HG03103 (cell line): ENCODE data around the gene CD82.

ENCODE experiments used
- ATAC-seq: cut with Tn5 transposase; IDR thresholded peaks from one replicate; pipeline ENCODE4 v1.9.1; 2021; ENCODE audit warnings: low read depth; ENCODE audit not compliant: unreplicated experiment

The CD82 gene

GRCh38 chr11:44574610-44575287 is 9.3 kb downstream of the CD82 start:
- peak; percentile 31 for ATAC-seq

GRCh38 chr11:44575288-44575672 is 9.8 kb downstream of the CD82 start:
- no peak for ATAC-seq

- ATAC-seq = no peak
These were observed 10.5 kb downstream of the CD82 start for GRCh38 chr11:44575962-44576361.

GRCh38 chr11:44576656-44577055 is 11.2 kb downstream of the CD82 start:
- ATAC-seq = no peak

GRCh38 chr11:44577231-44577830 is 11.9 kb downstream of the CD82 start:
- ATAC-seq = no peak

- peak; percentile 48 for ATAC-seq
These were observed 12.8 kb downstream of the CD82 start for GRCh38 chr11:44578279-44578678.

- no peak for ATAC-seq
These were observed 13.9 kb downstream of the CD82 start for GRCh38 chr11:44579302-44579761.

GRCh38 chr11:44580701-44581100 is 15.2 kb downstream of the CD82 start:
- ATAC-seq = no peak

GRCh38 chr11:44581246-44581645 is 15.8 kb downstream of the CD82 start:
- ATAC-seq = no peak

GRCh38 chr11:44582641-44583352 is 17.3 kb downstream of the CD82 start:
- no peak for ATAC-seq

GRCh38 chr11:44583353-44583669 is 17.8 kb downstream of the CD82 start:
- no peak for ATAC-seq

GRCh38 chr11:44585421-44585820 is 20.0 kb downstream of the CD82 start:
- no peak for ATAC-seq

- ATAC-seq = no peak
These were observed 23.8 kb downstream of the CD82 start for GRCh38 chr11:44589301-44589700.

GRCh38 chr11:44590769-44591168 is 25.3 kb downstream of the CD82 start:
- ATAC-seq = no peak

GRCh38 chr11:44591557-44591956 is 26.1 kb downstream of the CD82 start:
- ATAC-seq = no peak

- ATAC-seq = no peak
These were observed 26.9 kb downstream of the CD82 start for GRCh38 chr11:44592125-44592940.

- ATAC-seq = no peak
These were observed 27.8 kb downstream of the CD82 start for GRCh38 chr11:44593251-44593650.

GRCh38 chr11:44595006-44595405 is 29.5 kb downstream of the CD82 start:
- no peak for ATAC-seq

GRCh38 chr11:44595964-44596381 is 30.5 kb downstream of the CD82 start:
- no peak for ATAC-seq

GRCh38 chr11:44596525-44597276 is 31.2 kb downstream of the CD82 start:
- peak; percentile 39 for ATAC-seq
